Esophagus muscularis mucosa (tissue), 4 donors: ENCODE measurements around the gene ELP1. TPM values are rescaled to one million over a fixed set of nuclear protein-coding genes. Genes with fewer than 3 reads are reported as not detected.

ENCODE experiments used
- DNase-seq: peaks from one replicate; pipeline ENCODE4 v3.0.0-alpha.2; 2017; ENCODE audit errors: extremely low spot score
- H3K27ac ChIP-seq, 4 donors: fragments of 200-600 bp; sonication (generic); replicated peaks in 1 of 4; 1 replicate in 3 of 4; 2 replicates in 1 of 4; pipeline ENCODE4 v1.5.1; 2016 to 2019; ENCODE audit warnings: mild to moderate bottlenecking in 1 of 4
- H3K27me3 ChIP-seq, 4 donors: fragments of 200-600 bp; sonication (generic); one replicate each; pipeline versions ENCODE4 v1.5.1 to v1.6.0; 2016 to 2019
- H3K36me3 ChIP-seq, 4 donors: fragments of 200-600 bp; sonication (generic); one replicate each; pipeline ENCODE4 v1.5.1; 2016 to 2019
- H3K4me1 ChIP-seq, 4 donors: fragments of 200-600 bp; sonication (generic); one replicate each; pipeline ENCODE4 v1.5.1; 2016 to 2019
- H3K4me3 ChIP-seq, 4 donors: fragments of 200-600 bp; sonication (generic); 1 replicate in 2 of 4; 2 replicates in 2 of 4; pipeline ENCODE4 v1.5.1; 2016 to 2019; ENCODE audit warnings: mild to moderate bottlenecking in 4 of 4, moderate library complexity in 1 of 4
- H3K9me3 ChIP-seq, 4 donors: fragments of 200-600 bp; sonication (generic); 1 replicate in 3 of 4; 2 replicates in 1 of 4; pipeline ENCODE4 v1.5.1; 2016 to 2019
- EP300 ChIP-seq: sonication (generic); formaldehyde crosslinking; IDR thresholded peaks from one replicate; pipeline ENCODE4 v1.6.1; 2017; ENCODE audit warnings: antibody characterized with exemption
- POLR2A ChIP-seq: fragments of 450-650 bp; IDR thresholded peaks from one replicate; pipeline ENCODE4 v1.6.1; 2017; ENCODE audit warnings: antibody characterized with exemption, moderate library complexity, mild to moderate bottlenecking, low read depth
- POLR2AphosphoS5 ChIP-seq, 2 donors: sonication (generic); formaldehyde crosslinking; IDR thresholded peaks; one replicate each; pipeline ENCODE4 v1.6.1; 2017; ENCODE audit warnings: antibody characterized with exemption in 2 of 2
- WGBS: methylation state at CpG from one replicate; pipeline ENCODE4 v1.1.5; 2018; 5-methylcytosine and 5-hydroxymethylcytosine counted together
- intact Hi-C: fragments of 100-400 bp; cut with DNase I; formaldehyde crosslinking; loops from one replicate; pipeline ENCODE4 v1.15.1; 2023
- total RNA-seq, 4 donors: library from RNA; depleted of rRNA; stranded (reverse); fragments of >200 nt; gene quantifications; one replicate each; pipeline versions ENCODE4 v1.1.0 to v1.2.1, GENCODE V29; 2016
- TF ChIP-seq, protein P1 (sequence below), 3 experiments: fragments of 200-600 bp in 2 of 3; fragments of 450-650 bp in 1 of 3; sonication (generic) in 2 of 3; IDR thresholded peaks; one replicate each; pipeline ENCODE4 v1.5.1; 2017 to 2019; ENCODE audit warnings: antibody characterized with exemption in 3 of 3, mild to moderate bottlenecking in 2 of 3, moderate library complexity in 1 of 3

ELP1 gene
- total RNA-seq, 4 donors from 2014 or later: 14.1 to 16.2 (median 14.5) TPM

DNA sequence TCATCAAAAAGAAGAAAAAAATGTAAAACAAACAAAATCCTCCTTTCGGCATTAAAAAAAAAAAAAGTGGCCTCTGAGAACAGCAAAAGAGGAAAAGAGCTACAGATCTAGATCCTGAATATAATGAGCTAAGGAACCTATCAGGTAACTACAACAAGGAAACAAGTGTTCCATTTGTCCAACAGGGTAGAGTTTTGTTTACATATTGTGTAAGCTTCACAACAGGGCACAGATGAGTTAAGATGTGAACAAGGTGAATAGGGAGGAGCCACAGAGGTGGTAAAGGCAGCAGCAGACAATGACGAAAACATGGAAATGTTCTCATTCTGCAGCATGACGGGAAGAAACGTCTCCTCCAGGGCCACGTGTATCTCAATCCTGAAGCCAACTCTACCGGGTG is 14.4 kb downstream of the ELP1 start:
- H3K36me3 ChIP-seq: peaks cover 63 to 99% (median 90%) of the 10 kb centered on the region in 4 donors
- 85% methylated on average over 6 of the region's 6 CpGs for WGBS
- H3K27me3 ChIP-seq: no peaks in the 10 kb centered on the region
- H3K4me1 ChIP-seq: no peaks in the 10 kb centered on the region
- TF ChIP-seq POLR2A: no peak
- TF ChIP-seq, protein P1, sequence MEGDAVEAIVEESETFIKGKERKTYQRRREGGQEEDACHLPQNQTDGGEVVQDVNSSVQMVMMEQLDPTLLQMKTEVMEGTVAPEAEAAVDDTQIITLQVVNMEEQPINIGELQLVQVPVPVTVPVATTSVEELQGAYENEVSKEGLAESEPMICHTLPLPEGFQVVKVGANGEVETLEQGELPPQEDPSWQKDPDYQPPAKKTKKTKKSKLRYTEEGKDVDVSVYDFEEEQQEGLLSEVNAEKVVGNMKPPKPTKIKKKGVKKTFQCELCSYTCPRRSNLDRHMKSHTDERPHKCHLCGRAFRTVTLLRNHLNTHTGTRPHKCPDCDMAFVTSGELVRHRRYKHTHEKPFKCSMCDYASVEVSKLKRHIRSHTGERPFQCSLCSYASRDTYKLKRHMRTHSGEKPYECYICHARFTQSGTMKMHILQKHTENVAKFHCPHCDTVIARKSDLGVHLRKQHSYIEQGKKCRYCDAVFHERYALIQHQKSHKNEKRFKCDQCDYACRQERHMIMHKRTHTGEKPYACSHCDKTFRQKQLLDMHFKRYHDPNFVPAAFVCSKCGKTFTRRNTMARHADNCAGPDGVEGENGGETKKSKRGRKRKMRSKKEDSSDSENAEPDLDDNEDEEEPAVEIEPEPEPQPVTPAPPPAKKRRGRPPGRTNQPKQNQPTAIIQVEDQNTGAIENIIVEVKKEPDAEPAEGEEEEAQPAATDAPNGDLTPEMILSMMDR (IDR thresholded peaks at IDR 0.05): no peak
- no peak for TF ChIP-seq POLR2AphosphoS5 (IDR thresholded peaks at IDR 0.05)
- no peak for TF ChIP-seq EP300
- no peaks in the 10 kb centered on the region for H3K9me3 ChIP-seq
- no peak overlapping the region for H3K4me3 ChIP-seq
- H3K27ac ChIP-seq: no peak overlapping the region
- no peak for DNase-seq
- intact Hi-C loops: no loop called here

DNA sequence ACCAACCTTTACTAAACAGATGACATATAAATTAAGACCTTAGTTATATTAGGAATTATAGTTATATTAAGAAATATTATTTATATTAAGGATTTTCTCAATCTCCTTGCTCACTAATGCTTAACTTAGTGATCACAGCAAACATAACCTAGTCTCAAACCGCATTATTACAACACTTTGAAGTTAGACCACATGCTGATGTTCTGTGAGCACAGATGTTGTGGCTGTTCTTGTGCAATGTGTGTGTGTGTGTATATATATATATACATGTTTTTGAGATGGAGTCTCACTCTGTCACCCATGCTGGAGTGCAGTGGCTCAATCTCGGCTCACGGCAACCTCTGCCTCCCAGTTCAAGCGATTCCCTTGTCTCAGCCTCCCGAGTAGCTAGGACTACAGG is 20.5 kb downstream of the ELP1 start:
- Histone ChIP-seq H3K27me3 (no peaks in the 10 kb centered on the region), H3K27ac (no peak overlapping the region), H3K4me1 (no peaks in the 10 kb centered on the region), H3K4me3 (no peak overlapping the region), H3K36me3 (peaks cover 43 to 100% (median 90%) of the 10 kb centered on the region in 4 donors), H3K9me3 (no peaks in the 10 kb centered on the region)
- WGBS: 87% methylated on average over 5 of the region's 5 CpGs
- intact Hi-C loops: no loop called here
- DNase-seq: no peak
- TF ChIP-seq POLR2A (no peak), POLR2AphosphoS5 (IDR thresholded peaks at IDR 0.05) (no peak), EP300 (no peak)
- TF ChIP-seq, protein P1 (IDR thresholded peaks at IDR 0.05): no peak

DNA sequence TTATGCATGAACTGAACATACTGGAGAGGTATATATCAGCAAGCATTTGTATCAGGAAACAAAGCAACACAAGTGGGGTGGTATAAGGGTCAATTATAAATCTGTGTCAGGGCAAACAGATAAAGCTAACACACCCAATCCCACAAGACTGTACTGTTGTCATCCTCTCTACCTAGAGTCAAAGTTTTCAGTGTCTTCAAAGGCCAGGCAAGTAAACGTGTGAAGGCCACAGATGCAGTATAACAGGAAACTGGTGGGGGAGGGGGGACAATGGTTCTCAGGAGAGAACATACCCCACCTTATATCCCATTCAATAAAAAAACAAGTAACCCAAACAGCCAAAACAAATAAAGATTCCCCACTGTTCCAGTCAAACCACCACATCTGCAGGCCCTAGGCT is 22.1 kb downstream of the ELP1 start:
- no peak for DNase-seq
- intact Hi-C loops: no loop called here
- Histone ChIP-seq H3K9me3 (no peaks in the 10 kb centered on the region), H3K4me1 (no peaks in the 10 kb centered on the region), H3K36me3 (peaks cover 41 to 100% (median 90%) of the 10 kb centered on the region in 4 donors), H3K27me3 (no peaks in the 10 kb centered on the region), H3K4me3 (no peak overlapping the region), H3K27ac (no peak overlapping the region)
- 38% methylated on average over 1 of the region's 1 CpG for WGBS
- no peak for TF ChIP-seq EP300
- no peak for TF ChIP-seq POLR2AphosphoS5 (IDR thresholded peaks at IDR 0.05)
- TF ChIP-seq POLR2A: no peak
- TF ChIP-seq, protein P1 (IDR thresholded peaks at IDR 0.05): no peak

DNA sequence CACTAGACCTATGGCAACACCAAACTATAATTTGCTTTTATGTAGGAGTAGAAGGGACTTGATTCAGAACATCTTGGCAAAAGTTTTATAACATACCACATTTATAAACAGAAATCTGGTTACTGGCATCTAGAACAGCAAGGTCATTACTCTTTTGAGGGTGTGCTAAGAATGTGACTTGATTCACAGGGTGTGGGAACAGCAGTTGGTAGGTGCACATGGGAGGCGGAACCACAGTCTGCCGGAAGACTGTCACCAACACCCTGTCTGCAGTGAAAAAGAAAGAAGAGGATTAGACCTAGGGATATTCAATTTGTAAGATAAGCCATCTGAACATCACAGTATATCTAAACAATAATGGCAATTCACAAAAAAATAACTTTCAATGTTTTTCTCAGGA is 23.0 kb downstream of the ELP1 start:
- DNase-seq: no peak
- H3K27ac ChIP-seq: no peak overlapping the region
- TF ChIP-seq POLR2A (no peak), POLR2AphosphoS5 (IDR thresholded peaks at IDR 0.05) (no peak), EP300 (no peak)
- H3K4me1 ChIP-seq: no peaks in the 10 kb centered on the region
- peaks cover 45 to 100% (median 93%) of the 10 kb centered on the region in 4 donors for H3K36me3 ChIP-seq
- no peak overlapping the region for H3K4me3 ChIP-seq
- intact Hi-C loops: no loop called here
- H3K9me3 ChIP-seq: no peaks in the 10 kb centered on the region
- 76% methylated on average over 2 of the region's 2 CpGs for WGBS
- no peaks in the 10 kb centered on the region for H3K27me3 ChIP-seq

DNA sequence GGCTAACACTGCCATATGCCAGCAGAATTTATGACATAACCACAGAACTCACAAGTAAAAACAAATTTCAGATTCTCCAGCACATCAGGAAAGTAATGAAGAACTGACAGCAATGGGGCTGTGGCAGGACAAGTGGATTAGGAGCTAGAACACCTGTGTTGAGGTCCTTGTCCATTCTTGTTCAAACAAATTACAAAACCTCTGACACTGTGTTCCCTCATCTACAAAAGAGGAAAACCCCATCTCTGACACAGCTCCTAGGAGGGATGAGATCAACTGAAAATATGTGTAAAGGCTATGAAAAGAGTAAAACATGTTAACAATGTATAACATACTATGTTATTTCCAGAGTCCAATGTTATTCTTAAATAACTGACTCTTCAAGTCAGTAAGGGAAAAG is 23.5 kb downstream of the ELP1 start:
- DNase-seq: no peak
- no peaks in the 10 kb centered on the region for H3K27me3 ChIP-seq
- H3K9me3 ChIP-seq: no peaks in the 10 kb centered on the region
- intact Hi-C loops: no loop called here
- H3K27ac ChIP-seq: no peak overlapping the region
- H3K36me3 ChIP-seq: peaks cover 41 to 100% (median 91%) of the 10 kb centered on the region in 4 donors
- TF ChIP-seq POLR2AphosphoS5 (IDR thresholded peaks at IDR 0.05) (no peak), EP300 (no peak), POLR2A (no peak)
- TF ChIP-seq, protein P1 (IDR thresholded peaks at IDR 0.05): no peak
- H3K4me1 ChIP-seq: no peaks in the 10 kb centered on the region
- no peak overlapping the region for H3K4me3 ChIP-seq
